Astrocyte of the spinal cord (primary cell): Measurements from ENCODE around the gene TOP3A.

Source experiments
- DNase-seq: peaks from one replicate; pipeline ENCODE4 v3.0.0; 2011; ENCODE audit warnings: low read depth, low spot score
- H3K4me3 ChIP-seq: 2 replicates; pipeline ENCODE4 v1.5.1; 2011; ENCODE audit warnings: low read depth, mild to moderate bottlenecking, low read length, moderate library complexity
- in situ Hi-C: cut with HindIII; loops from 2 replicates; pipeline ENCODE4 v1.10.0; 2017; ENCODE audit warnings: low sequenced_read_pairs
- TF ChIP-seq, protein P1 (sequence below): IDR thresholded peaks from 2 replicates; pipeline ENCODE4 v1.5.1; 2012; ENCODE audit warnings: low read depth, mild to moderate bottlenecking, low read length, inconsistent platforms

TOP3A gene, protein sequence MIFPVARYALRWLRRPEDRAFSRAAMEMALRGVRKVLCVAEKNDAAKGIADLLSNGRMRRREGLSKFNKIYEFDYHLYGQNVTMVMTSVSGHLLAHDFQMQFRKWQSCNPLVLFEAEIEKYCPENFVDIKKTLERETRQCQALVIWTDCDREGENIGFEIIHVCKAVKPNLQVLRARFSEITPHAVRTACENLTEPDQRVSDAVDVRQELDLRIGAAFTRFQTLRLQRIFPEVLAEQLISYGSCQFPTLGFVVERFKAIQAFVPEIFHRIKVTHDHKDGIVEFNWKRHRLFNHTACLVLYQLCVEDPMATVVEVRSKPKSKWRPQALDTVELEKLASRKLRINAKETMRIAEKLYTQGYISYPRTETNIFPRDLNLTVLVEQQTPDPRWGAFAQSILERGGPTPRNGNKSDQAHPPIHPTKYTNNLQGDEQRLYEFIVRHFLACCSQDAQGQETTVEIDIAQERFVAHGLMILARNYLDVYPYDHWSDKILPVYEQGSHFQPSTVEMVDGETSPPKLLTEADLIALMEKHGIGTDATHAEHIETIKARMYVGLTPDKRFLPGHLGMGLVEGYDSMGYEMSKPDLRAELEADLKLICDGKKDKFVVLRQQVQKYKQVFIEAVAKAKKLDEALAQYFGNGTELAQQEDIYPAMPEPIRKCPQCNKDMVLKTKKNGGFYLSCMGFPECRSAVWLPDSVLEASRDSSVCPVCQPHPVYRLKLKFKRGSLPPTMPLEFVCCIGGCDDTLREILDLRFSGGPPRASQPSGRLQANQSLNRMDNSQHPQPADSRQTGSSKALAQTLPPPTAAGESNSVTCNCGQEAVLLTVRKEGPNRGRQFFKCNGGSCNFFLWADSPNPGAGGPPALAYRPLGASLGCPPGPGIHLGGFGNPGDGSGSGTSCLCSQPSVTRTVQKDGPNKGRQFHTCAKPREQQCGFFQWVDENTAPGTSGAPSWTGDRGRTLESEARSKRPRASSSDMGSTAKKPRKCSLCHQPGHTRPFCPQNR

DNA sequence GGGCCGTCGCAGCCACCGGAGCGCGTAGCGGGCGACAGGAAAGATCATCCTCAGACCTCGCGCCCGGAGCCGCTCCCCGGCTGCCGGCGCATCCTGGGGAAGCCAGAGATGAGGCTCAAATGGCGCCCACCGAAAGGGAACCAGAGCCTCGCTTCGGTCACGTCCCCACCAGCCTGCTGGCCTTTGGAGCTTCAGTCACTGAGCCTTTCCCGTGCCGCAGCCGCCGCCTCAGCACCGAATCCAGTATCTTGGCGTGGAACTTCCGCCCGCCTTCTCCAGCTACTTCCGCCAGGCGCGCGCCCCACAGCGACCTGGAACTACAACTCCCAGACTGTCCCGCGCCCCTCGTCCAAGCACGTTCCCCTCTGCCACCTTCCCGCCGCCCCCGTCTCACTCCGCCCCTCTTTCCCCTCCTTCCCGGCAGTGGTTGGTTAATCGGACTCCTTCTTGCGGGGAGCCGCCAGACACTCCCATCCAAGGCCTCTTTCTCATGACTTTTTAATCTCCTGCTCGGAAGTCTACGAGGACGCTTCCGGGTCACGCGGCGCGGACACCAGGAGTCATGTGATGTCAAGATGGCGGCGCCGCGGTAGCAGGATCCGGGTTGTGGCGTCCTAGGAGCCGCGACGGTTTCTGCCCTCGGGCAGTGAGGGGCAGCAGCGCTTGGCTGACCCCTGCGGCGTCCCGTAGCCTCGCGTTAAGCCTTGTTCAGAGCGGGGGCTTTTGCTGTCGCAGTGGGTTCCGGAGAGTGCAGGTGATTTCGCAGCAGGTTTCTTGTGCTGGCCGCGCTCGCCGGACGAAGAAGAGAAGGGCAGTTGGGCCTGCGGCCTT, at the start of gene TOP3A, which contains the start of gene SMCR8:
TSS of gene TOP3A (minus strand) at position 264 of the 831 bp plus-strand sequence. CDS start at position 48, 216 bp downstream.
TSS of gene SMCR8 (plus strand) at position 563 of the 831 bp plus-strand sequence. CDS start 497 bp downstream, outside the sequence.
- TF ChIP-seq, protein P1, sequence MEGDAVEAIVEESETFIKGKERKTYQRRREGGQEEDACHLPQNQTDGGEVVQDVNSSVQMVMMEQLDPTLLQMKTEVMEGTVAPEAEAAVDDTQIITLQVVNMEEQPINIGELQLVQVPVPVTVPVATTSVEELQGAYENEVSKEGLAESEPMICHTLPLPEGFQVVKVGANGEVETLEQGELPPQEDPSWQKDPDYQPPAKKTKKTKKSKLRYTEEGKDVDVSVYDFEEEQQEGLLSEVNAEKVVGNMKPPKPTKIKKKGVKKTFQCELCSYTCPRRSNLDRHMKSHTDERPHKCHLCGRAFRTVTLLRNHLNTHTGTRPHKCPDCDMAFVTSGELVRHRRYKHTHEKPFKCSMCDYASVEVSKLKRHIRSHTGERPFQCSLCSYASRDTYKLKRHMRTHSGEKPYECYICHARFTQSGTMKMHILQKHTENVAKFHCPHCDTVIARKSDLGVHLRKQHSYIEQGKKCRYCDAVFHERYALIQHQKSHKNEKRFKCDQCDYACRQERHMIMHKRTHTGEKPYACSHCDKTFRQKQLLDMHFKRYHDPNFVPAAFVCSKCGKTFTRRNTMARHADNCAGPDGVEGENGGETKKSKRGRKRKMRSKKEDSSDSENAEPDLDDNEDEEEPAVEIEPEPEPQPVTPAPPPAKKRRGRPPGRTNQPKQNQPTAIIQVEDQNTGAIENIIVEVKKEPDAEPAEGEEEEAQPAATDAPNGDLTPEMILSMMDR, result no peak
- peak; percentile 99 for DNase-seq
- peak within 1 kb of the TSS; percentile 95 for H3K4me3 ChIP-seq
- in situ Hi-C loops, result no loop called here

DNA sequence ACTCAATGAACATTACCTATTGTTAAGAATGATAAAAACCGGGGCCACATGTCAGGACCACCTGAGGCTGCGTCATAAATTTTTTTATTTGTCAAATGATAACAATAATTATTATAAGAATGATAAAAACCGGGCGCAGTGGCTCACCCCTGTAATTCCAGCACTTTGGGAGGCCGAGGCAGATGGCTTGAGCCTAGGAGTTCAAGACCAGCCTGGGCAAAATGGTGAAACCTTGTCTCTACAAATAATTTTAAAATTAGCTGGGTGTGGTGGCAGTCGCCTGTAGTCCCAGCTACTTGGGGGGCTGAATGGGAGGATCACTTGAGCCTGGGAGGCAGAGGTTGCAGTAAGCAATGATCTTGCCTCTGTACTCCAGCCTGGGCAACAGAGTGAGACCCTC, 49.4 kb upstream of the TOP3A start:
- in situ Hi-C loops, result no loop called here
- no peak overlapping the region for H3K4me3 ChIP-seq
- TF ChIP-seq, protein P1, result no peak
- DNase-seq, result no peak

DNA sequence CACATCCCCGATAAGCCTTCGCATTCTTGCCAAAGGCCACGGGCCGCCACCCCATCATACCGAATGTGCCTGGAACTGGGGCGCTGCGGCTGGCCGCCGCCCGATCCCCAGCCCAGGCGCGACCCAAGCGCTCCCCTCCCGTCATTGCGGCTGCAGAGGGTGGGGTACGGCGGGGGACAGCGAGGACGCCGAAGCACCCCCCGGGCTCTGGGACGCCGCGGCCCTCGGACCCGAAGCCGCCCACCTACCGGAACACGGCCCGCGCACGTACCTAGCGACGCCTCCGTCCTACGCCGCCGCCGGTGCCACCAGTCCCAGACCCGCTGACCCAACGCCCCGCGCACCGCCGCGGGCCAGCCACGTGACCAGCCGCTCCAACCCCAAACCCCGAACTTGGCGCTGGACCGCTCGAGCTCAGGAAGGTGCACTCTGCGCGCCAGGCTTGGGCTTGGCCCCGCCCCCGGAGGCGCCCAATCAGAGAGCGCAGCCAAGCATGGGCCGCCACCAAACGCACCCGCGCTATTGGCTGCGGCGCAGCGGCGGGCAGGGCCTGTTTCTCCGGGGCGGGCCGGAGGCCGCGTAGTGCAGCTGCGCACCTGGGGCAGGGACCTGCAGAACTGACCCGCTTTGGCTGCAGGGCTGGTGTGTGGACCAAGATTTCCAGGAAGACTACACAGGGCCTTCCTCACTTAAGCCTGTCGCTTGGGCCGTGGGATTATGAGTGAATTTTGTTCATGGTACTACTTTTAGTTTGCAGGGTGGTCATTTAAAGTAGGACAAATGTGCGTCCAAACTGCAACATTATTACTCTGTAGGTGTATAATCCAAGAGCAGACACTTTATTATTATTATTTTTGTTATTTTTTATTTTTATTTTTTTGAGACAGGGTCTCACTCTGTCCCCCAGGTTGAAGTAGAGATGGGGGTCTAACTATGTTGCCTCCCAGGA, 48.6 kb upstream of the TOP3A start, which contains the start of gene SHMT1:
TSS of gene SHMT1 (minus strand) at position 450 of the 949 bp plus-strand sequence. CDS start 7,569 bp downstream, outside the sequence.
- DNase-seq, result peak; percentile 85
- peak within 1 kb of the TSS; percentile 64 for H3K4me3 ChIP-seq
- in situ Hi-C loops, result no loop called here
- TF ChIP-seq, protein P1, result no peak

DNA sequence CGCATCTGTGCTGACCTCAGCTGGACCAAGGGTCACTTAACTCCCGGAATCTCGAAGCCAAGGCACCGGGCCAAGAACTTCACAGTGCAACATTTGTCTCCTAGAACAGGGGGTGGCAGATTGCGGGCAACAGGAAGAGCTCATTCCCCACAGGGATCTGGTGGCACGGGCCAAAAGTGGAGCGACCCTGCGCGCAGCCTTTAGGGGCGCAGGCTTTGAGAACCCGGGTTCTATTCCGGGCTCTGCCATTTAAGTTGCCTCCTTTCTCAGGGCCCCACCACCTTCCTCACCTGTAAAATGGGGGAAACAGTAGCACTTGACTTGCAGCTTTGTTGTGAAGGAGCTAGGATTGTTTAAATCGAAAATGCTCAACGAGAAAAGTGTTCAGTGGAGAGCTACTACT, 47.9 kb upstream of the TOP3A start:
- in situ Hi-C loops, result no loop called here
- peak; percentile 29 for DNase-seq
- TF ChIP-seq, protein P1, result no peak
- H3K4me3 ChIP-seq, result peak overlapping the region; percentile 64

DNA sequence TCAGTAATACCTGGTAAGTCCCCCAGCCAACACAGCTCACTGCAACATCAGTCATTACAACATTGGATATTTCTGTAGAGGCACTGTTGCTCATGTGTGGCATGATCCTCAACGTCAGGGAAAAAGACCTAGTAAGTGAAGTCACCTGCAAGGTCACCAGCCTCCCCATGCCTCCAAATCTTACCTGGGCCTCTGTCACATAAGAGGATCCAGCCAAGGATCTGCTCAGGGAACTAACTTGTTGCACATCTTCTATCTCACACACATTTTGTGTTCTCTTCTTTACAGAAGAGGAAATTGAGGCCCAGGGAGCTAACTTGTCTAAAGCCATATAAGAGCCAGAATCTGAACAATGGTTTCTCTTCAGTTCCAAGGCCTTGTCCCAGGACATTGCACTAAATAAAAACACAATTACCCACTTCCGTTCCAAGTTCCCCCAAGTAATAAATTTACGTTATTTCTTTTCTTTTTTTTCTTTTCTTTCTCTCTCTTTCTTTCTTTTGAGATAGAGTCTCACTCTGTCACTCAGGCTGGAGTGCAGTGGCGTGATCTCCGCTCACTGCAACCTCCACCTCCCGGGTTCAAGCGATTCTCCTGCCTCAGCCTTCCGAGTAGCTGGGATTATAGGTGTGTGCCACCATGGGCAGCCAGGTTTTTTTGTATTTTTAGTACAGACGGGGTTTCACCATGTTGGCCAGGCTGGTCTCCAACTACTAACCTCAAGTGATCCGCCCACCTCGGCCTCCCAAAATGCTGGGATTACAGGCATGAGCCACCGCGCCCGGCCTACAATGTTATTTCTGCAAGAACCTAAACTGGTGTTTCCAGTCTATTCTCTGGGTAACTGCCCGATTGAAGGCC, 47.3 kb upstream of the TOP3A start:
- TF ChIP-seq, protein P1, result no peak
- no peak for DNase-seq
- in situ Hi-C loops, result no loop called here
- peak overlapping the region; percentile 64 for H3K4me3 ChIP-seq
